HG03135 (cell line): ENCODE data around the gene NKAIN1.
"Not testable (repeated sequence)": the region's sequence is repeated elsewhere in the genome, so short reads cannot be mapped to it uniquely, and the experiment has no call there.

Source experiments
- ATAC-seq: cut with Tn5 transposase; IDR thresholded peaks from one replicate; pipeline ENCODE4 v1.9.1; 2021; ENCODE audit warnings: mild to moderate bottlenecking, moderate library complexity; ENCODE audit not compliant: unreplicated experiment

NKAIN1 gene

GRCh38 chr1:31198600-31198999 is 41.1 kb downstream of the NKAIN1 start:
- no peak for ATAC-seq

- ATAC-seq = no peak
Measured at GRCh38 chr1:31198150-31198549, 41.5 kb downstream of the NKAIN1 start.

- no peak for ATAC-seq
Measured at GRCh38 chr1:31196685-31197084, 43.0 kb downstream of the NKAIN1 start.

GRCh38 chr1:31195267-31195666 is 44.4 kb downstream of the NKAIN1 start:
- ATAC-seq = not testable (repeated sequence)

- no peak for ATAC-seq
Measured at GRCh38 chr1:31193729-31194128, 46.0 kb downstream of the NKAIN1 start.

- ATAC-seq = no peak
Measured at GRCh38 chr1:31191281-31191680, 48.4 kb downstream of the NKAIN1 start.

- no peak for ATAC-seq
Measured at GRCh38 chr1:31189696-31190674, 49.7 kb downstream of the NKAIN1 start.

- no peak for ATAC-seq
Measured at GRCh38 chr1:31183927-31184554, 55.6 kb downstream of the NKAIN1 start.

GRCh38 chr1:31183126-31183525 is 56.6 kb downstream of the NKAIN1 start:
- no peak for ATAC-seq

GRCh38 chr1:31182352-31182751 is 57.3 kb downstream of the NKAIN1 start:
- ATAC-seq = no peak

- ATAC-seq = no peak
Measured at GRCh38 chr1:31181515-31182343, 58.0 kb downstream of the NKAIN1 start.

- ATAC-seq = no peak
Measured at GRCh38 chr1:31180338-31180737, 59.3 kb downstream of the NKAIN1 start.

- not testable (repeated sequence) for ATAC-seq
Measured at GRCh38 chr1:31176291-31176690, 63.4 kb downstream of the NKAIN1 start.

GRCh38 chr1:31170486-31170735 is 69.3 kb downstream of the NKAIN1 start:
- no peak for ATAC-seq

GRCh38 chr1:31166462-31166861 is 73.2 kb downstream of the NKAIN1 start:
- ATAC-seq = no peak

GRCh38 chr1:31164291-31164690 is 75.4 kb downstream of the NKAIN1 start:
- no peak for ATAC-seq

- no peak for ATAC-seq
Measured at GRCh38 chr1:31163866-31164265, 75.8 kb downstream of the NKAIN1 start.

GRCh38 chr1:31161571-31161970 is 78.1 kb downstream of the NKAIN1 start:
- no peak for ATAC-seq

- ATAC-seq = no peak
Measured at GRCh38 chr1:31159869-31160611, 79.6 kb downstream of the NKAIN1 start.

GRCh38 chr1:31159323-31159722 is 80.4 kb downstream of the NKAIN1 start:
- no peak for ATAC-seq
